ENCODE results near the gene ARHGAP23.
A peak's percentile ranks its signal among the peaks of the same experiment; 100 is the strongest.

ARHGAP23 gene

GRCh38 chr17:38554430-38555350 is 126.4 kb downstream of the ARHGAP23 start:
- H3K4me3 Mint-ChIP-seq = no peak overlapping the region
- H3K4me1 Mint-ChIP-seq (ENCODE audit: low read depth) = peaks cover 10% of the 10 kb centered on the region
- no peaks in the 10 kb centered on the region for H3K36me3 Mint-ChIP-seq (ENCODE audit: low read depth)
- H3K9me3 Mint-ChIP-seq = no peaks in the 10 kb centered on the region
- DNase-seq (ENCODE audit: low spot score) = no peak
- no peak overlapping the region for H3K27ac Mint-ChIP-seq
- H3K27me3 Mint-ChIP-seq (ENCODE audit: low read depth) = peaks cover 33% of the 10 kb centered on the region

DNA sequence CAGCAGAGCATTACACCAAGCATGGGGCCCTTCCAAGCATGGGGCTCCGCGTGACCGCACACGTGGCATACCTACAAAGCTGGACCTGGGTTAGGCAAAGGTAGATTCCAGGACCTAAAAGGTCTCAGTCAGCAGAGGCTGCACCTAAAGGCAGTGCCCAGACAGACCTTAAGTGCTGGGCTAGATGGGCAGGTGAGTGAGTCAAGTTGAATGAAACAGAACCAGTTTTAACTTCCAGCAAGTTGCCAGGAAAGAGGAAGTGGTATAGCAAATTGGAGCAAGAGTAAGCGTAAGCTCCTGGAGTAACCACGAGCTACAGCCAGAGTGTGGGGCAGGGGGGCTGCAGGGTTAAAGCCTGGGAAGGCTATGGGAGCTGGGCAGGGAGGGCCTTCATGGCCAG is 128.0 kb downstream of the ARHGAP23 start:
- DNase-seq (ENCODE audit: low spot score) = no peak
- Mint-ChIP-seq H3K27me3 (ENCODE audit: low read depth) (peaks cover 47% of the 10 kb centered on the region), H3K4me1 (ENCODE audit: low read depth) (peaks cover 12% of the 10 kb centered on the region), H3K36me3 (ENCODE audit: low read depth) (no peaks in the 10 kb centered on the region), H3K4me3 (no peak overlapping the region), H3K9me3 (no peaks in the 10 kb centered on the region), H3K27ac (no peak overlapping the region)

DNA sequence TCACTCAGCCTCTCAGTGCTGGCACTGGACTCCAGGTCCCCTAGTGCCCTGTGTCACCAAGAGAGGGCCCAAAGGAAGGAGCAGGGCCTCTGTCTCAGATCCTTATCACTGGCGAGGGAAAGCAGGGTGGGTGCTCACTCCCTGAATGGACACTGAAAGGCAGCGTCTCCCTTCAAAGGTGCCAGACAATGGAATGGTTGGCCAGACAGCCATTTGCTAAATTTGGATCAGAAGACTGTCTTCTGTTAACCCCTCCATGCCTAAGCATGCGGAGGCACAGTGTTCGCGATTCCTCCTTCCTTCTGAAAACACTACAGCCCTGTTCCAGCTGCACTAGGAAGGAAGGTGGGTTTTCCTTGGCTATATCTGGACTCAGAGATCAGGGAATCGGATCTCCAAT is 129.1 kb downstream of the ARHGAP23 start:
- Mint-ChIP-seq H3K27ac (no peak overlapping the region), H3K4me1 (ENCODE audit: low read depth) (peaks cover 12% of the 10 kb centered on the region), H3K36me3 (ENCODE audit: low read depth) (no peaks in the 10 kb centered on the region), H3K9me3 (no peaks in the 10 kb centered on the region), H3K27me3 (ENCODE audit: low read depth) (peaks cover 52% of the 10 kb centered on the region), H3K4me3 (no peak overlapping the region)
- no peak for DNase-seq (ENCODE audit: low spot score)

- peaks cover 57% of the 10 kb centered on the region for H3K27me3 Mint-ChIP-seq (ENCODE audit: low read depth)
- H3K36me3 Mint-ChIP-seq (ENCODE audit: low read depth) = no peaks in the 10 kb centered on the region
- peak overlapping the region; percentile 45 for H3K27ac Mint-ChIP-seq
- peaks cover 12% of the 10 kb centered on the region for H3K4me1 Mint-ChIP-seq (ENCODE audit: low read depth)
- no peaks in the 10 kb centered on the region for H3K9me3 Mint-ChIP-seq
- H3K4me3 Mint-ChIP-seq = peak overlapping the region; percentile 89
- peak; percentile 90 for DNase-seq (ENCODE audit: low spot score)
Observed at GRCh38 chr17:38557836-38558727, 129.8 kb downstream of the ARHGAP23 start.

GRCh38 chr17:38558728-38559050 is 130.4 kb downstream of the ARHGAP23 start:
- Mint-ChIP-seq H3K36me3 (ENCODE audit: low read depth) (no peaks in the 10 kb centered on the region), H3K27me3 (ENCODE audit: low read depth) (peaks cover 63% of the 10 kb centered on the region), H3K27ac (peak overlapping the region; percentile 45), H3K4me1 (ENCODE audit: low read depth) (peaks cover 12% of the 10 kb centered on the region), H3K4me3 (peak overlapping the region; percentile 89), H3K9me3 (no peaks in the 10 kb centered on the region)
- DNase-seq (ENCODE audit: low spot score) = no peak

GRCh38 chr17:38559051-38559879 is 131.0 kb downstream of the ARHGAP23 start:
- Mint-ChIP-seq H3K27ac (peak overlapping the region; percentile 16), H3K4me3 (peak overlapping the region; percentile 89), H3K27me3 (ENCODE audit: low read depth) (peaks cover 68% of the 10 kb centered on the region), H3K4me1 (ENCODE audit: low read depth) (peaks cover 12% of the 10 kb centered on the region), H3K36me3 (ENCODE audit: low read depth) (no peaks in the 10 kb centered on the region), H3K9me3 (no peaks in the 10 kb centered on the region)
- peak; percentile 88 for DNase-seq (ENCODE audit: low spot score)

DNA sequence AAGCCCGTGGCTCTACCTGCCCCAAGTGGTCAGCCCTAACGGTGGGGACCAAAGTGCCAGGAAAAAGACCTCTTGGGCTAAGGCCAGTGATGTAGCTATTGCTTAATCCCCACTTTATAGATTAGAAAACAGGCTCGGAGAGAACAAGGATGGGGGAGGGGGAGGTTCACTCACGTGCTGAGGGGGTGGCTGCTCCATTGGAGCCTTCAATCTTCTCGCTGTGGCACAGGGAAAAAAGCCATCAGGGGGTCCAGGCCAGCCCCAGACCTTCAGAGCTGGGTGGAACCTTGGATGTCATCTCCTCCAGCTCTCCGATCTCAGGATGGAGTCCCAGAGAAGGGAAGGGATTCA is 131.6 kb downstream of the ARHGAP23 start:
- H3K9me3 Mint-ChIP-seq = no peaks in the 10 kb centered on the region
- H3K27ac Mint-ChIP-seq = no peak overlapping the region
- H3K36me3 Mint-ChIP-seq (ENCODE audit: low read depth) = no peaks in the 10 kb centered on the region
- H3K4me1 Mint-ChIP-seq (ENCODE audit: low read depth) = peaks cover 14% of the 10 kb centered on the region
- DNase-seq (ENCODE audit: low spot score) = no peak
- H3K4me3 Mint-ChIP-seq = peak overlapping the region; percentile 15
- peaks cover 71% of the 10 kb centered on the region for H3K27me3 Mint-ChIP-seq (ENCODE audit: low read depth)

- Mint-ChIP-seq H3K27ac (no peak overlapping the region), H3K9me3 (no peaks in the 10 kb centered on the region), H3K36me3 (ENCODE audit: low read depth) (no peaks in the 10 kb centered on the region), H3K4me1 (ENCODE audit: low read depth) (peaks cover 14% of the 10 kb centered on the region), H3K27me3 (ENCODE audit: low read depth) (peaks cover 72% of the 10 kb centered on the region), H3K4me3 (peak overlapping the region; percentile 31)
- DNase-seq (ENCODE audit: low spot score) = no peak
Observed at GRCh38 chr17:38560503-38561318, 132.4 kb downstream of the ARHGAP23 start.

- Mint-ChIP-seq H3K27me3 (ENCODE audit: low read depth) (peaks cover 70% of the 10 kb centered on the region), H3K27ac (no peak overlapping the region), H3K4me1 (ENCODE audit: low read depth) (peaks cover 14% of the 10 kb centered on the region), H3K4me3 (no peak overlapping the region), H3K9me3 (no peaks in the 10 kb centered on the region), H3K36me3 (ENCODE audit: low read depth) (no peaks in the 10 kb centered on the region)
- DNase-seq (ENCODE audit: low spot score) = no peak
Observed at GRCh38 chr17:38561416-38562214, 133.4 kb downstream of the ARHGAP23 start.
